ENCODE data around the gene AQP12A. TPM values are rescaled to one million over a fixed set of nuclear protein-coding genes. Genes with fewer than 3 reads are reported as not detected.

The AQP12A gene
- total RNA-seq, 2 experiments from 2014 or later, result not detected

DNA sequence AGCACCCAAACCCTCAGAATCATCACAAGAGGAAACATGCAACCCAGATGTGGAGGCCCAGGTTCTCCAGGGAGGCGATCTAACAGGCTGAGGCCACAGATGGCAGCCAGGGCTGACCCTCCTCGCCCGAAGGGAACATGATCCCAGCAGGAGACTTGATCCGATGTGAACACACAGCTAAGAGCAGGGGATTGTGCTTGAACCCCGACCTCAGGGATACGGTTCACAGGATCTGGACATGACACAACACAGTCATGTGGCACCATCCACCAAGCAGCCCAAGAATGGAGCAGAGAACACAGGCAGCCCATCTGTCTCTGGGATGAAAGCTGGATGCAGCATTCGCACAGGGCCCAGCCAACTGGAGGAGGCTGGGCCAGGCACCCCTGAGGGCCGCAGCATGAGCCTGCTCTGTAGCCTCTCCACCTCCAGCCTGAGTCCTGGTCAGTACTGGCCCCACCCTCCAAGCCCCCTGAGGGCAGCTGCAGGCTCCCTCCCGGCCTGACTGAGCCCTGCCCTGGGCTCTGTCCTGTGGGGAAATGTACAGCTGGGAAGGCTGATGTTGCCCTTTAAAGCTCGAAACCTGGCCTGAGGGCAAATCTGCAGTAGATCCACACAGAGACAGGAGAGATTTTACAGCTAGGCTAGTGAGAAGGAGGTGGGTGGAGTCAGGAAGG lies 39.0 kb downstream of the AQP12A start:
- POLR2A ChIA-PET, result no interaction called here
- Mint-ChIP-seq H3K4me1 (ENCODE audit: low read depth) (no peaks in the 10 kb centered on the region), H3K36me3 (ENCODE audit: low read depth) (no peaks in the 10 kb centered on the region), H3K4me3 (no peak overlapping the region), H3K27ac (no peak overlapping the region), H3K27me3 (peaks cover 5% of the 10 kb centered on the region), H3K9me3 (no peaks in the 10 kb centered on the region)
- Histone ChIP-seq H3K9me3 (ENCODE audit: control insufficient read depth in 1 of 2, insufficient read depth in 1 of 2, low read length in 2 of 2) (no peaks in the 10 kb centered on the region), H3K4me1 (ENCODE audit: insufficient read depth, low read length) (no peaks in the 10 kb centered on the region), H3K27ac (ENCODE audit: low read depth in 1 of 2, low read length in 2 of 2) (no peak overlapping the region), H3K4me3 (ENCODE audit: low read length) (no peak overlapping the region), H3K36me3 (ENCODE audit: insufficient read depth, low read length) (no peaks in the 10 kb centered on the region), H3K27me3 (ENCODE audit: control insufficient read depth in 1 of 2, insufficient read depth in 2 of 2, low read length in 2 of 2) (no peaks in the 10 kb centered on the region)
- DNase-seq (no peak), ATAC-seq (ENCODE audit: poor library complexity) (no peak)
- intact Hi-C loops (cut with DNase I, micrococcal nuclease), result loop anchor here in 1 of 2 experiments (10.0 kb wide), 1 partner anchor 216 kb away; no protein-coding TSS in a partner anchor
- CTCF ChIA-PET, result no interaction called here
- TF ChIP-seq, protein P1, sequence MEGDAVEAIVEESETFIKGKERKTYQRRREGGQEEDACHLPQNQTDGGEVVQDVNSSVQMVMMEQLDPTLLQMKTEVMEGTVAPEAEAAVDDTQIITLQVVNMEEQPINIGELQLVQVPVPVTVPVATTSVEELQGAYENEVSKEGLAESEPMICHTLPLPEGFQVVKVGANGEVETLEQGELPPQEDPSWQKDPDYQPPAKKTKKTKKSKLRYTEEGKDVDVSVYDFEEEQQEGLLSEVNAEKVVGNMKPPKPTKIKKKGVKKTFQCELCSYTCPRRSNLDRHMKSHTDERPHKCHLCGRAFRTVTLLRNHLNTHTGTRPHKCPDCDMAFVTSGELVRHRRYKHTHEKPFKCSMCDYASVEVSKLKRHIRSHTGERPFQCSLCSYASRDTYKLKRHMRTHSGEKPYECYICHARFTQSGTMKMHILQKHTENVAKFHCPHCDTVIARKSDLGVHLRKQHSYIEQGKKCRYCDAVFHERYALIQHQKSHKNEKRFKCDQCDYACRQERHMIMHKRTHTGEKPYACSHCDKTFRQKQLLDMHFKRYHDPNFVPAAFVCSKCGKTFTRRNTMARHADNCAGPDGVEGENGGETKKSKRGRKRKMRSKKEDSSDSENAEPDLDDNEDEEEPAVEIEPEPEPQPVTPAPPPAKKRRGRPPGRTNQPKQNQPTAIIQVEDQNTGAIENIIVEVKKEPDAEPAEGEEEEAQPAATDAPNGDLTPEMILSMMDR (IDR thresholded peaks at IDR 0.05), result no peak

GRCh38 chr2:240731178-240731545 lies 39.5 kb downstream of the AQP12A start:
- H3K4me1 Mint-ChIP-seq (ENCODE audit: low read depth), result no peaks in the 10 kb centered on the region
- H3K4me3 Mint-ChIP-seq, result no peak overlapping the region
- H3K9me3 ChIP-seq (ENCODE audit: control insufficient read depth in 1 of 2, insufficient read depth in 1 of 2, low read length in 2 of 2), result no peaks in the 10 kb centered on the region
- POLR2A ChIA-PET, result no interaction called here
- no peak overlapping the region for H3K27ac Mint-ChIP-seq
- no peaks in the 10 kb centered on the region for H3K9me3 Mint-ChIP-seq
- no peak overlapping the region for H3K27ac ChIP-seq (ENCODE audit: low read depth in 1 of 2, low read length in 2 of 2)
- H3K4me3 ChIP-seq (ENCODE audit: low read length), result no peak overlapping the region
- no peak for ATAC-seq (ENCODE audit: poor library complexity)
- peaks cover 5% of the 10 kb centered on the region for H3K27me3 Mint-ChIP-seq
- CTCF ChIA-PET, result no interaction called here
- H3K36me3 Mint-ChIP-seq (ENCODE audit: low read depth), result no peaks in the 10 kb centered on the region
- TF ChIP-seq, protein P1 (IDR thresholded peaks at IDR 0.05), result no peak
- no peak for DNase-seq
- intact Hi-C loops (cut with DNase I, micrococcal nuclease), result loop anchor here in 1 of 2 experiments (10.0 kb wide), 1 partner anchor 216 kb away; no protein-coding TSS in a partner anchor
- H3K4me1 ChIP-seq (ENCODE audit: insufficient read depth, low read length), result no peaks in the 10 kb centered on the region
- H3K36me3 ChIP-seq (ENCODE audit: insufficient read depth, low read length), result no peaks in the 10 kb centered on the region
- H3K27me3 ChIP-seq (ENCODE audit: control insufficient read depth in 1 of 2, insufficient read depth in 2 of 2, low read length in 2 of 2), result no peaks in the 10 kb centered on the region

GRCh38 chr2:240732184-240732583 lies 40.5 kb downstream of the AQP12A start:
- TF ChIP-seq, protein P1 (IDR thresholded peaks at IDR 0.05), result no peak
- H3K9me3 Mint-ChIP-seq, result no peaks in the 10 kb centered on the region
- no peak for ATAC-seq (ENCODE audit: poor library complexity)

More at GRCh38 chr2:240732184-240732583, 40.5 kb downstream of the AQP12A start:
- Histone ChIP-seq H3K27ac (ENCODE audit: low read depth in 1 of 2, low read length in 2 of 2) (no peak overlapping the region), H3K36me3 (ENCODE audit: insufficient read depth, low read length) (no peaks in the 10 kb centered on the region), H3K4me1 (ENCODE audit: insufficient read depth, low read length) (no peaks in the 10 kb centered on the region), H3K4me3 (ENCODE audit: low read length) (no peak overlapping the region), H3K9me3 (ENCODE audit: control insufficient read depth in 1 of 2, insufficient read depth in 1 of 2, low read length in 2 of 2) (no peaks in the 10 kb centered on the region), H3K27me3 (ENCODE audit: control insufficient read depth in 1 of 2, insufficient read depth in 2 of 2, low read length in 2 of 2) (no peaks in the 10 kb centered on the region)
- ChIA-PET CTCF (no interaction called here), POLR2A (no interaction called here)
- no peak overlapping the region for H3K27ac Mint-ChIP-seq
- peaks cover 5% of the 10 kb centered on the region for H3K27me3 Mint-ChIP-seq
- no peaks in the 10 kb centered on the region for H3K4me1 Mint-ChIP-seq (ENCODE audit: low read depth)
- H3K36me3 Mint-ChIP-seq (ENCODE audit: low read depth), result no peaks in the 10 kb centered on the region
- H3K4me3 Mint-ChIP-seq, result no peak overlapping the region
- no peak for DNase-seq
- intact Hi-C loops (cut with DNase I, micrococcal nuclease), result loop anchor here in 1 of 2 experiments (10.0 kb wide), 1 partner anchor 217 kb away; no protein-coding TSS in a partner anchor
